Central memory CD4-positive, alpha-beta T cell (primary cell): ENCODE results near the gene UBXN10.
A peak's percentile ranks its signal among the peaks of the same experiment; 100 is the strongest.
"Not testable (repeated sequence)": the region's sequence is repeated elsewhere in the genome, so short reads cannot be mapped to it uniquely, and the experiment has no call there.

Source experiments
- DNase-seq: peaks from one replicate; pipeline ENCODE4 v3.0.0; 2022

The UBXN10 gene

DNA sequence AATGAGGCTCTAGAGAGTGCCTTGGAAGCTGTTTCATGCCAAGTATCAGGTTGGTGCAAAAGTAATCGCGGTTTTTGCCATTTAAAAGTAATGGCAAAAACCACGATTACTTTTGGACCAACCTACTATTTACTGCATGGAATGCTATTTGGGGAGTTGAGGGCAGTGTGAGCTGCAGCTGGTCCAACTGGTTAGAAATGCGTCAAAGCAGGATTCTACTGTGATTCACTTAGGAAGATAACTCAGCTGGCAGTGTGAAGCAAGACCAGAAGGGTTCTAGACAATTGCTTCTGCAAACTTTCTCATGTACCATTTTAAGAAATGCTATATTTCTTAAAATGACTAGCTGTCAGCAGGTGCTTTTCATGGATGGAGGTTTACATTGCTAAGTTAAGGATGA is 21.6 kb downstream of the UBXN10 start:
- no peak for DNase-seq

DNA sequence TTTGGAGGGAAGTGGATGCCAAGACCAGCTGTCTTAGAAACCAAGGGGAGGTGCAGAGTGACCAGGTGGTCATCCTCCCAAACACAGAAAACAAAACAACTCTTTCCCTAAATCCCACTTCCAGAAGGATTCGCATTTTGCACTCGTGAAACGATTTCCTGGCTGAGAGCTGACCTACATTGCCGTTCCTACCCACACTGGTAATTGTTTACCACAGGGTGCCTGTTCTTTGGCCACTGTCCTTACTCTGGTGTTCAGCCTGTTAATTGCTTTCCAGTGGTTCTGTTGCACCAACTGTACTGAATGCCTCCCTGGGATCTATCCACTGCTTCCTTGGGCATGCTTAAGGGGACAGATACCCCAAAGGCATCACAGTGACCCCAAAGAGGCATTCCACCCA is 23.6 kb downstream of the UBXN10 start:
- DNase-seq = no peak

DNA sequence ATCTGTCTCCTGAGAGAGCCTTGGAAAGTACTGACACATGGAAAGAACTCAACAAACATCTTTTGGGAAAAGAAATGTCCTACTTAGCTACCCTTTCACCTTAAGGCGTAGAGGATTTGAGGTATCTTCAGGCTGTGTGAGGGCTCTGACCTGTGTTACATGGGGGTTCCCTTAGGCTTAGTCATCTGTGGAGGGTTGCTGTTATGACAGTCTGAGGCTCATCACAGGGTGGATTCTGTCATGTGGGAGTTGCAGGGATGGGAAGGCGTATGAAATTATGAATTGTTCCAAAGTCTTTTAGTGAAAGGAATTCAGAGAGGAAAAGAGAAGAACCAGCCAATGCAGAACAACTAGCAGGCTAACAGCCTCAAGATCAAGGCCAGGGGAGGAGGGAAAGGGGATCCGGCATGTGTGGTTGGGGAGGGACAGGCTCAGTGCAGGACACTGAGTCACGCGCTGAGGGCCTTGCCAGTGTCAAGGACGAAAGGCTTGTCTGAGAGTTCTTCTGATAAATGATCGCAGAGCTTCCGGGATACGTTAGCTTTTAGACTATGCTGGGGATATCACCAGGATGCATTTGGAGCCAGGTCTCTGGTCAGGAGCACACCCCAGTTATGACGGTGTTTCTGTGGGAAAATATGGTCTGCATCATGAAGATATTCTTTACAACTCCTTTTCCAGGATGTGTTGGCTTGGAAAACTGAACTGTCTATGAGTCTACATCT is 25.0 kb downstream of the UBXN10 start:
- DNase-seq = no peak

DNA sequence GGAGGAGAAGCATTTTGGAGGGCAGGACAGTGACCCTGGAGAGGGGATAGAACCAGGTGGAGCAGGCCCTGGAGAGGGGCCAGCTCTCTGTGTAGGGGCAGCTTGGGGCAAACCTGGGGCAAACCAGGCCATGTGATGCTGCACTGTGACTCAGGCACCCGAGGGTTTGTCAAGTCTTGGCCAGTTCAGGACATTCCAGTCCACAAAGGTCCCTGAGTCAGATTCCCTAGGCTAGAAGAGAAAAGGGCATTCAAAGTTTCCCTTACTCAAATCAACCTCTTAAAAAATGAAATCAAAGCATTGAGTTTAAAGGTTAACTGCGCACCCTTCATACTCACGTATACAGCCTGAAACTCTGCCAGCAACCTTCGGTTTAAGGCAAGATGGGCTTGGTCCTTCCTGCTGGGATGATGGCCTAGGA is 25.6 kb downstream of the UBXN10 start:
- no peak for DNase-seq

DNA sequence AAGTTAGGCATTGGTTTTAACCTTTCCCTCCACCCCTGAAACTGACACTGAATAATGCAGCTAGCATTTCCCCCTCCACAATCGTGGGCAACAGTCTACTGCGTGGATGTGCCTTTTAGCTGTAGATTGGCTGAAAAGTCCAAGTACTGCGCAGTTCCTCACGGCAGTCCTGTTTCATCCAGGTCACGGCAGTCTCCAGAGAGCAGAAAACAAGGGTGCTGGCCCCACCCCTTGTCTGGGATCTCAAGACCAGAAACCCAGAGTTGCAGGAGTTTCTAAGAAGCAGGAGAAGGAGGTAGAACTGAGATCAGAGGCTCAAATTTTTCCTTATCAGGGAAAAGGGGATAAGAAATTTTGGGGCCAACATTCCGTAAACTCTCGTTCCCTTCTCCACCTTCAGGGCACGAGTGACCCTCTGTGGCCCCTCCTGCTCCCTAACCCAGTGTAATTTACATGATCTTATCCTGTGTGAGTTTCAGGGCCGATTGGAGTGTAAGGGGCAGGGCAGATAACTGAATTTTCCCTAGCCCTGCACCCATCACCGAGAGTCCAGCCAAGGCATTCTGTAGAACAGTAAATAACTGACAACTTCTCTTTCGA is 26.3 kb downstream of the UBXN10 start:
- DNase-seq = no peak

DNA sequence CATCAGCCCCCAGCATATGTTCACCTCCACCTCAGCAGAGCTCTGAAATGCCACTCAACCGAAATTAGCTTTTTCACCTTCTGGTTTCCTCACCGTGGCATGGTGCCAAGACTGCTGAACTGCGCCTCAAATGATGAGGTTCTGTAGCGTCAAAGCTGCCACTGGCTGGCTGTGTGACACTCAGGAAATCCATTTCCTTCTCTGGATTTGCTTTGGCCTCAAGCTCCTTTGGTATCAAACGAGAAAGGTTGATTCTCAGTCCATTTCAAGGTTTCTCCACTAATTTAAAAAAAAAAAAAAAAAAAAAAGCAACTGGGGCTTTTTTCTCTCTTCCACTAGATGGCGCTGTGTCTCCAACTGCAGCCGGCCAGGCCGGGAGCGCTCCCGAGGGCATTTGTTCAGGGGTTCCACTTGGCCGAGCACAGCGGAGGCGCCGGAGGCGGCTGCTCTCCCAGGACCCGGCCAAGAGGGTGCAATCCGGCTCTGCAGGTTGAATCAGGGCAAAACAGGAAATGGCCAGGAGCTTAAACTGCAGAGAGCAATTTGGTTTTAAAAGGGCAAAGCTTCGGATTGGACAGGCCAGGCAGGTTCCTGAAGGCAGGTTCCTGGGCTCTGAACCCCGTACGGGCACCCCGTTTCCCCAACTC is 26.9 kb downstream of the UBXN10 start:
- peak; percentile 36 for DNase-seq

DNA sequence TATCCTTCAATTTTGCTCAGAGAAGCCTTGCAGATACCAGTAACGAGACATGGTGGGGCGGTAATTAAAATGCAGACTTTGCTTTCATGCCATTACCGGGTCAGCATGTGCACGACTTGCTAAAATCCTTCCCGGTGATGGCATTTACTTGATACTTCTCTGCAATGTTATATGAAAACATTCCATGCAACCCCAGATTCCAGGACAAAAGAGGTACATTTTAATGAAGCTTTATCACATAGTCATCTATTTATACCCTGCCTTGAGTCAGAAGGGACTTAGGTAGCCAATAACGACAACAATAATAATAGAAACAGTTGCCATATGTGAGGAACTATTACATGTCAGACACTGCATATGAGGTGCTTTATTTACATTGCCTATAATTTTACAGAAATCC is 29.8 kb downstream of the UBXN10 start:
- no peak for DNase-seq

DNA sequence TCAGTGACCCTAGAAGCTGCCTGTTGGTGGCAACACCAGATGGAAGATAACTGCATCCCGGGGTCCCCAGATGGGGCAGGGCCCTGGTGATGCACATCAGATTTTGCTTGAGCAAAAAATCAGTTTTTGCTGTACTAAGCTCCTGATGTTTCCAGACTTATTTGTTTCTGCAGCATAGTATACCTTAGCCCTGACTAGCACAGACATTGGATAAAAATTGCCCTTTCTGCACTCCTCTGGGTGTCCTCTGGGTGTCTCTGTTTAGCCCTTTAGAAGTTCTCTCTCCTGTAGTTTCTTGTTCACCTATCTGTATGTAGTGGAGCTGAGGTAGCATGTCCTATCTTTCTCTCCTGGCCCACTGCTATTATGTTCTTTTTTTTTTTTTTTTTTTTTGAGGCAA is 30.7 kb downstream of the UBXN10 start:
- DNase-seq = no peak

DNA sequence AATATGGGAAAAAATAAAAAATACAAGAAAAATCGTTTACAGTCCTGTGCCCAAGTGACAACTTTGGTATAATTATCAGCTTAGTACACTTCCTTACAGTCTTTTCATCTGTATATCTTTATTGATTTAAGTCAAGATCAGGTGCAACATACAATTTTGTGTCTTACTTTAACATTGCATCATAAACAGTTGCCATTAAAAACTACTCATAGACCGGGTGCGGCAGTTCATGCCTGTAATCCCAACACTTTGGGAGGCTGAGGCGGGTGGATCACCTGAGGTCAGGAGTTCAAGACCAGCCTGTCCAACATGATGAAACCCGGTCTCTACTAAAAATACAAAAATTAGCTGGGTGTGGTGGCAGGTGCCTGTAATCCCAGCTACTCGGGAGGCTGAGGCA is 33.2 kb downstream of the UBXN10 start:
- DNase-seq = not testable (repeated sequence)

DNA sequence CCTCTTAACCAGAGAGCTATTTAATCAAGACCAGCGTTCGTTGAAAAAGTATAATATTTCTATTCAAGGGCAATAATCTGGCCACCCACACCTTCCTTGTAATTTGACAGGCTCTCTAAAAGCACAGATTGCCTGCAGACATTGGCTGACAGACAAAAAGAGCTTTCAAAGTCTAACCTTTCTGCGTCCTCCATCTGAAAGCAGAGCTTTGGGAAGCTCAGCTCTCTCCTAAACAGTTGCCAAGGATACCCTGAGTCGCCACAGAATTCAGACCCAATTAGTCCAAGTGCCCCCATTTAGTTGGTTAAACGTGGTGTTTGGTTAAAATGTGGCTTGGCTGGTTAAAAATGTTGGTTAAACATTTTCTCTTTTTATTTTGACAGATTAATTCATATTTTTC is 34.1 kb downstream of the UBXN10 start:
- DNase-seq = no peak

DNA sequence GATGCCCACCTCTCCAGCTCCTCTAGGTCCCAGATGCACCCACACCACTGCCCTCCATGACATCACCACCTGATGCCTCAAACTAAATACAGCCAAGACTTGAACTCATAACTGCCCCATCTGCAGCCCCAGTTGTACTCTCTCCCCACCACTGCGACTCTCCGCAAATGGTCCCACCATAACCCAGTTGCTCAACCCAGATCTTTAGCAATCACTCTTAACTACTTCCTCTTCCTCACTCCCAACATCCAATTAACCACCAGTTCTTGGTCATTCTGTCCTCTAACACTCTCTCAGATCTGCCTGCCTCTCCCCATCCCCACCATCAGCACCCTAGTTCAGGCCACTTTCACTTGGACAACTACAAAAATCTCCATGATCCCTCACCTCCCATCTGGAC is 37.2 kb downstream of the UBXN10 start:
- DNase-seq = no peak

DNA sequence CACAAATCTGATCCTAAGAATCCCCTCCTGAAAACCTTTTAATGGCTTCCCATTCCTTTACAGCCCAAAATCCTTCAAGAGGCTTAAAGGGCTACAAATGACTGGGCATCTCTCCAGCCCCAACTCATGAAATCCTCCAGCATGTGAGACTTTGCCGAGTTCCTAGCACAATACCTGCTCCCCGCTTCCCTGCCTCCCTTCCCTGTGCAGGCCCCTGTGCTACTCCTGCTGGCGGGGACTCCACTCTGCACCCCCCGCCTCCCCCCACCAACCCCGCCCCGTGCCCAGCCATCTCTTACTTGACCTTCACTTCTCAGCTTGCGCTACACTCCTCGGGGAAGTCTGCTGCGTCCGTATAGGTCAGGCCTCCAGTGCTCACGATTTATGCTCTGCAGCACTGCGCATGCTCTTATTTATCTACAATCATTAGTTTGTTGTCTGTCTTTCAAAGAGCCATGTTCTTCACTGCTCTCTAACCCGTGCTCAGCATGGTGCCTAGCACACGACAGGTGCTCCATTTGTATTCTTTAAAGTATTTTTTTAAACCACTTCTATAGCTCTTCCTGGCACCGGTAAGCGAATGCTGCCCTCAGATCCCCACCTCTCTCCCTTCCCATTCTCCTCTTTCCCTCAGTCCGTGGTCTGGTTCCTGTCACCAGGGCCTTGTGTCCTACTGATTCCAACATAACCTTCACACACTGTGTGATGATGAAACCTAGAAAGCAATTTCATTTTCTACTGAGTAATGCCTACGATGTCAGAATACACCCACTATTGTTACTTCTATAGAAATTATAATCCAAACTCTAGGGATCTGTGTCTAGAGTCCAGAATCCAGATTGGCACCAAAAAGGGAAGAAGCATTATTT is 37.9 kb downstream of the UBXN10 start:
- DNase-seq = no peak

DNA sequence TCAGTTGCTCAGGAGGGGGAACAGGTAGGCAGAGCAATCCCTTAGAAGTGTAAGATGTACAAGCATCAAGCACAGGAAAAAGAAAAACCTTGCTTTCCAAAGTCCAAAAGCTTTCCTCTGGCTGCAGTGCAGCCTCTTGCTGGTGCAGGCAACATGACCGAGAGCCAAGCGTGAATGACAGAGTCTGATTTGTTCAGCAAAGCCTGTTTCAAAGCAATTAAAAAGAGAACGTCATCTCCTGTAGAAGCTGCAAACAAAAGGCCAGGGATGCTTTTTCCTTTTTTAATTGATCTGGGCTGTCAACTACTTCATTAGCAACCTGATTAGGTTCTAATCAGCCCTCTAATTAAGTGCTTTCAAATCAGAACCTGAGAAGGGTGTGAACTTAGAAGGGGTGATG is 38.6 kb downstream of the UBXN10 start:
- DNase-seq = no peak

DNA sequence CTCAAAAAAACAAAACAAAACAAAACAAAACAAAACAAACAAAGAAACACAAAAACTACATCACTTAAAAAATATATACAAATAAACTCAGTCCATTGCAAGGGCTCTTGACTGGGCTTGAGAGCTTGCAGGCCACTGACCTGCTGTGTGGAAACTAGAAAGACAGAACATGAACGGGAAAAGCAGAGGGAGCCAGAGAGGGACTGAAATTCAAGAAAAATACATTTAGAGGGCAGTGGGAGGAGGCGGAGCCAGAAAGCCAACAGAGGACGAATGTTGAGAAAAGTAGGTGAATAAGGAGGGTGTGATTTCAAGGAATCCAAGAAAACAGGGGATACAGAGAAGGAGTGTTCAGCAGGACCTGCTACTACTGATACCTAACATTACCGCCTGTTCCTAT is 41.8 kb downstream of the UBXN10 start:
- DNase-seq = no peak

DNA sequence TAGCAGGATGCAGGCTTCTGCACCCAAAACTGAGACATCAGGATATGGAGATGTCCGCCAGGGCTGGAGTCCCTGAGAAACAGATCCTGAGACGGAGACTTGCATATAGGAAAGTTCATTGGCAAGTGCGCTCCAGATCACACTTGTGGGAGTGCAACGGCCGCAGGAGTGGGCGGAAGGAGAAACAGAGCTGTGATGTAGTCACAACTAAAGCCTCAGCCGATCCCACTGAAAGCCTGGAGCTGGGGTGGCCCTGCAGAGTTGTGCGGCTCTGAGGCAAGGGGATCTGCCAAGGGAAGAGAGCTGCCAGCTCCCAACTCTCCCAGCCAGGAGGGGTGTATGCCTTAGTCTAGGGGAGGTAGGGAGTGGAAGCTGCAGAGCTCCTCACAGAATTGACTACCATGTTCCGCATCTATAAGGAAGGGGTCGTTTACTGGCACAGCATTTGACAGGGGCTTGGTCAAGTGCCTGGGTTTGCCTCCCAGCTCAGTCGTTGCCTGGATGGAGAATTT is 42.5 kb downstream of the UBXN10 start:
- DNase-seq = no peak

DNA sequence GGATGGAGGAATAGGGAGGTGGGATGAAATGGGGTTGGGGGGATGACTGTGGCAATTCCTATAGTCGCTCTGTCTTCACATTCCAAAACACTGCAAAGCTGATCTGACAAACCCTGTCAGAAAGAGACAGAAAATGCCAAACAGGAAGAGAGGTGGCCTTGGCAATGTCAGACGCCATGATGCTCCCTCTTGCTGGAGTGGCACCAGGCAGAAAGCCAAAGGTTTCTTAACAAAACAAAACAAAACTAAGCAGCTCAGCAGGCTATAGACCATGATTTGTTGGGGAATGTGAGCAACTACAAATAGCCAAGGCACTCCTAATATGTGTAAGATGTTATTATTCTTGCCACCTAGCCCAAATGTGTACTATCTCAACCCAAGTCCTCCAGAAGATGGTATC is 43.3 kb downstream of the UBXN10 start:
- no peak for DNase-seq

DNA sequence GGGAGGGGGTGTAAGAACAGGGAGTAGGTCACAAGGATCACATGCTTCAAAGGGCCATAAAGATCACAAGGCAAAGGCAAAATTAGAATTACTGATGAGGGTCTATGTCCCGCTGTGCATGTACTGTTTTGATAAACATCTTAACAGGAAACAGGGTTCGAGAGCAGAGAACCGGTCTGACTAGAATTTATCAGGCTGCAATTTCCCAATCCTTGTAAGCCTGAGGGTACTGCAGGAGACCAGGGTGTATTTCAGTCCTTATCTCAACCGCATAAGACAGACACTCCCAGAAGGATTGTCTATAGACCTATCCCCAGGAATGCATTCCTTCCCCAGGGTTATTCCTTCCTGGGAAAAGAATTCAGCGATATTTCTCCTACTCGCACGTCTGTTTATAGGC is 46.7 kb downstream of the UBXN10 start:
- DNase-seq = not testable (repeated sequence)

DNA sequence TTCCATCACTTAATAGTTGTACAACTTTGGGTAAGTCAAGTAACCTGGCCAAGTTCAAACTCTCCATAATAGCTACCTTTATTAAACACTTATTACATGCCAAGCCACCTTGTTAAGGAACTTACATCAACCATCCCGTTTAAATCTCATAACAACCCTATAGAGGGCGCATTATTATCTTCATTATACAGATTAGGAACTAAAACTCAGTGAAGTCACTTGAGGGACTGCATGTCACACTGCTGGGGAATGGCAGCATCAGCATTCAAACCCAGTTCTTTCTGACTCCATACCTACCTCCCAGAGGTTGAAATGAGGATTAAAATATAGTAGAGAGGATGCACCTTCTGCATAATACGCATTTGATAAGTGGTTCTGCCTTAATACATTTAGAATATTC is 47.5 kb downstream of the UBXN10 start:
- DNase-seq = no peak

DNA sequence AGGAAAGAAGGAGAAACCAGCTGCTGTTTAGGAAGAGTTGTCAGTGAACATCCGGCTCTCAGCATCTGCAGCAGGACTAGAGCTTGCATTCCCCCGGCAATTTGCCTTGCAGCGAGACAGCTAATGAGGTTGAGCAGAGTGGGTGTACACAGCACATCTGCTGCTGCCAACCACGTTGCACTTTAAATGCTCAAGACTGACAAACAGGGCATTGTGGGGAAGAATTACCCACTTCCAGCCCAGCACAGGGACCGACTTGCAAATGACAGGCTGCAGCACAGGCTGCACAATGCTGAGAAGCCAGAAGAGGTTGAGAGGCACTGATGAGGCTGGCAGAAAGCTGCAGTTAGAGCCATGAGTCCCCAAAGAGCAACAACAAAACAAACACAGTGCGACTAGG is 48.0 kb downstream of the UBXN10 start:
- DNase-seq = no peak

DNA sequence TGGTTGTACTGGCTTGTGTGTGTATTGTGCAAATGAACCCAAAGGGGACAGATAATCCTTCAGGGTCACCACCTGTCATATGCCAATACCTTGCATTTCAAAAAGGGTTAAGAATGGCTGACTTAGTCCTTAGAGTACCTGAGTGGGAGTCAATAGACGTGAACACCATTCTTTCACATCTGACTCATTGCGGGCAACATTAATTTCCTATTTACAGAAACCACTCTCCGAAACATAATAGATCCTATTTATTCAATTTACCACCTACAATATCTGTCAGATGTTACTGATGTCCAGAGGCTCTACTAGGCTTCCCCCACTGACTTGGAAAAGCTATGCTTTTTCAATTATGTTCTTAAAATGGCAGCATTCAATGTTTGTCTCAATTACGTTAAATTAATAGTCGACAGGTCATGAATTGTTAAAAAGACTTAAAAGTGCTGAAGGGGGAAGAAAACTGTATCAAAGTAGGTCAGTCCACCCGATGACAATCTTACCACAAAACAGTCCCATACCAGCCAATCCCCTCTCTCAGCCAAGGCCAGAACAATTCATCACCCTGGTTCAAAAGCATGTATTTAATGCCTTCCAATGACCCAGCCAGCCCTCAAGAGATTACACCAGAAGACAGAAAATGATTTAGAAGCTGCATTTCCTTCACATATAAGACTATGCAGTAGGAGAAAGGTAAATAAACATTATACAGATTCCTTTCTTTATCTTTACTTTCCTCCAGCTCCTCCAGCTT is 49.1 kb downstream of the UBXN10 start:
- DNase-seq = no peak

DNA sequence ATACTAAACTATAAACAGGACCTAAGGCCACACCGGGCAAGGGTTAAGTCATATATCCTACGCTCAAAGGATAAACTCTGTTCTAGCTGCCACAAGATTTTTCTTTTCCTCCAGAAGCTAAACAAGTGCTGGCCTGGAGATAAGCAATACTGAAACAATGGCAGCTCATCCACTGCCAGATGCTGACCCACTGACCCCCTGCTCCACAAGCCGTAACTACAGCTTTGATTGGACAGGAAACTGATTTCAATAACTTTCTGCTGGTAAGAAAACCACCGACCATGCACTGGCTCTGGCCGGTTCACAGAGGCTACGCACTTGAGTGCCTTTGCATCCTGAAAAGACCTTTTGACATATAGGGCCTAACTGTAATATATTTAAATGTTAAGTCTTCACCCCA is 51.8 kb downstream of the UBXN10 start:
- DNase-seq = no peak

DNA sequence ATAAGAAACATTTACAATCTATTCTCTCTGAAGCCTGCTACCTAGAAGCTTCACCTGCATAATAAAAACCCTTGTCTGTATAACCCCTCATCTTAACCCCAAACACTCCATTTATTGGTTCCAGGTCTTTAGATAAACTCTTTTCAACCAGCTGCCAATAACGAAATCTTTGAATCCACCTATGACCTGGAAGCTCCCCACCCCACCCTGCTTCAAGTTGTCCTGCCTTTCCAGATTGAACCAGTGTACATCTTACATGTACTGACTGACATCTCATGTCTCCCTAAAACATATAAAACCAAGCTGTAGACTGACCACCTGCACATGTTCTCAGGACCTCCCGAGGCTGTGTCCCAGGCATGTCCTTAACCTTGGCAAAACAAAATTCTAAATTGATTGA is 54.1 kb downstream of the UBXN10 start:
- DNase-seq = no peak
